ENCODE data around the gene ADD2. TPM values are rescaled to one million over a fixed set of nuclear protein-coding genes. Genes with fewer than 3 reads are reported as not detected.

The ADD2 gene
- total RNA-seq, 4 donors from 2014 or later: 1.9 to 6.5 (median 3.1) TPM

- intact Hi-C loops (cut with DNase I): no loop called here
- H3K4me3 ChIP-seq (replicated peaks in 1 of 3): no peak overlapping the region
- 86 to 91% methylated on average over 2 of the region's 2 CpGs for WGBS, 2 donors
- H3K9me3 ChIP-seq: no peaks in the 10 kb centered on the region
- H3K36me3 ChIP-seq: no peaks in the 10 kb centered on the region
- no peak for DNase-seq
- H3K27me3 ChIP-seq: peaks cover 9% of the 10 kb centered on the region
- TF ChIP-seq CTCF (IDR thresholded peaks at IDR 0.05) (no peak), POLR2A (IDR thresholded peaks at IDR 0.05) (no peak)
- H3K4me1 ChIP-seq: peaks cover 7 to 10% of the 10 kb centered on the region in 2 donors
- H3K27ac ChIP-seq: no peak overlapping the region
These were observed 25.4 kb upstream of the ADD2 start for GRCh38 chr2:70793450-70793849.

GRCh38 chr2:70790136-70790828 lies 22.3 kb upstream of the ADD2 start, which contains the start of gene FIGLA:
TSS of gene FIGLA (minus strand) at chr2:70790643. CDS start at chr2:70790638, 5 bp downstream.
- no peak within 1 kb of the TSS for H3K27ac ChIP-seq
- H3K4me1 ChIP-seq: peaks cover 7 to 10% of the 10 kb centered on the region in 2 donors
- H3K9me3 ChIP-seq: no peaks in the 10 kb centered on the region
- intact Hi-C loops (cut with DNase I): no loop called here
- peak within 1 kb of the TSS in 1 of 3 donors; percentile 19 for H3K4me3 ChIP-seq (replicated peaks in 1 of 3)
- H3K36me3 ChIP-seq: no peaks in the 10 kb centered on the region
- peak in 1 of 2 donors; percentile 3 for DNase-seq
- peaks cover 9% of the 10 kb centered on the region for H3K27me3 ChIP-seq
- TF ChIP-seq CTCF (IDR thresholded peaks at IDR 0.05) (no peak), POLR2A (IDR thresholded peaks at IDR 0.05) (no peak)
- WGBS, 2 donors: 3 to 5% methylated on average over 12 to 21 of the region's 69 CpGs

- peak overlapping the region in 1 of 3 donors; percentile 19 for H3K4me3 ChIP-seq (replicated peaks in 1 of 3)
These were observed 21.5 kb upstream of the ADD2 start for GRCh38 chr2:70789304-70790135.

GRCh38 chr2:70785137-70785911 lies 17.3 kb upstream of the ADD2 start:
- Histone ChIP-seq H3K36me3 (no peaks in the 10 kb centered on the region), H3K4me3 (replicated peaks in 1 of 3) (no peak overlapping the region), H3K9me3 (no peaks in the 10 kb centered on the region), H3K27ac (no peak overlapping the region), H3K27me3 (peaks cover 4% of the 10 kb centered on the region), H3K4me1 (peaks cover 6% of the 10 kb centered on the region in 2 donors)
- intact Hi-C loops (cut with DNase I): loop anchor here (5.0 kb wide), 1 partner anchor 128 kb away; no protein-coding TSS in a partner anchor
- peak; percentile 31 to 35 for DNase-seq
- TF ChIP-seq POLR2A (IDR thresholded peaks at IDR 0.05) (no peak), CTCF (IDR thresholded peaks at IDR 0.05) (peak in 5 of 6 experiments; percentile 30 to 47 (median 45))
- WGBS, 2 donors: 25 to 27% methylated on average over 7 of the region's 7 CpGs

More at GRCh38 chr2:70789304-70790135, 21.5 kb upstream of the ADD2 start:
- Histone ChIP-seq H3K36me3 (no peaks in the 10 kb centered on the region), H3K4me1 (peaks cover 7 to 10% of the 10 kb centered on the region in 2 donors), H3K27ac (no peak overlapping the region), H3K27me3 (peaks cover 9% of the 10 kb centered on the region), H3K9me3 (no peaks in the 10 kb centered on the region)
- TF ChIP-seq POLR2A (IDR thresholded peaks at IDR 0.05) (no peak), CTCF (IDR thresholded peaks at IDR 0.05) (peak in 4 of 6 experiments; percentile 24 to 56 (median 46))
- DNase-seq: peak; percentile 59 to 62
- intact Hi-C loops (cut with DNase I): loop anchor here (5.0 kb wide), 1 partner anchor 132 kb away; no protein-coding TSS in a partner anchor
- WGBS, 2 donors: 5 to 6% methylated on average over 33 of the region's 33 CpGs

All from thyroid gland (tissue), 4 donors.